Fibroblast of mammary gland (primary cell): Measurements from ENCODE around the gene RAD1.

Experiments
- DNase-seq: peaks from one replicate; pipeline ENCODE4 v3.0.0-alpha.2; 2010; ENCODE audit warnings: low read depth
- H3K4me3 ChIP-seq: 2 replicates; pipeline ENCODE4 v1.5.1; 2011; ENCODE audit warnings: low read depth, mild to moderate bottlenecking, low read length, moderate library complexity; ENCODE audit not compliant: control insufficient read depth
- CTCF ChIP-seq: conservative IDR thresholded peaks from 2 replicates; pipeline ENCODE4 v1.5.1; 2011; ENCODE audit warnings: low read depth, low read length, inconsistent platforms; ENCODE audit not compliant: control insufficient read depth, insufficient read depth

The RAD1 gene

GRCh38 chr5:34899066-34899465, 16.2 kb downstream of the RAD1 start:
- no peak for DNase-seq
- no peak for TF ChIP-seq CTCF
- H3K4me3 ChIP-seq = no peak overlapping the region

GRCh38 chr5:34898258-34898895, 16.9 kb downstream of the RAD1 start:
- no peak overlapping the region for H3K4me3 ChIP-seq
- TF ChIP-seq CTCF = peak; percentile 92
- peak; percentile 77 for DNase-seq

GRCh38 chr5:34897646-34898045, 17.7 kb downstream of the RAD1 start:
- no peak for DNase-seq
- H3K4me3 ChIP-seq = no peak overlapping the region
- TF ChIP-seq CTCF = no peak

GRCh38 chr5:34895641-34896419, 19.5 kb downstream of the RAD1 start:
- no peak for TF ChIP-seq CTCF
- peak; percentile 50 for DNase-seq
- no peak overlapping the region for H3K4me3 ChIP-seq

GRCh38 chr5:34894716-34895115, 20.6 kb downstream of the RAD1 start:
- no peak for TF ChIP-seq CTCF
- DNase-seq = no peak
- H3K4me3 ChIP-seq = no peak overlapping the region

GRCh38 chr5:34892414-34892813, 22.9 kb downstream of the RAD1 start:
- H3K4me3 ChIP-seq = no peak overlapping the region
- no peak for TF ChIP-seq CTCF

More at GRCh38 chr5:34892414-34892813, 22.9 kb downstream of the RAD1 start:
- DNase-seq = no peak
